Calu3 (cell line): Measurements from ENCODE around the gene VPS45. TPM values are rescaled to one million over a fixed set of nuclear protein-coding genes. Genes with fewer than 3 reads are reported as not detected.
"Not testable (repeated sequence)": the region's sequence is repeated elsewhere in the genome, so short reads cannot be mapped to it uniquely, and the experiment has no call there.

Experiments
- BruUV-seq: library from RNA; stranded (reverse); fragments of 400-500 nt; replicated peaks from 2 replicates; lab custom pipeline; 2021; lab: Mats Ljungman, UMichigan
- CTCF ChIA-PET: fragments of 300-600 bp; sonication (Branson Sonifier 250); formaldehyde crosslinking; loops from one replicate; lab custom pipeline; 2022; ENCODE audit warnings: antibody characterized with exemption; lab: Charles Lee
- DNase-seq: peaks from one replicate; pipeline ENCODE4 v3.0.0; 2022
- H3K27ac Mint-ChIP-seq: one replicate; pipeline ENCODE4 v1.8.0; 2022; ENCODE audit warnings: mixed read lengths; ENCODE audit not compliant: unreplicated experiment
- H3K27me3 Mint-ChIP-seq: one replicate; pipeline ENCODE4 v1.8.0; 2022; ENCODE audit warnings: mixed read lengths; ENCODE audit not compliant: unreplicated experiment
- H3K36me3 Mint-ChIP-seq: one replicate; pipeline ENCODE4 v1.8.0; 2022; ENCODE audit warnings: mild to moderate bottlenecking, moderate library complexity, mixed read lengths; ENCODE audit not compliant: insufficient read depth, unreplicated experiment
- H3K4me1 Mint-ChIP-seq: one replicate; pipeline ENCODE4 v1.8.0; 2022; ENCODE audit warnings: mild to moderate bottlenecking, low read depth, mixed read lengths; ENCODE audit not compliant: unreplicated experiment
- H3K4me3 Mint-ChIP-seq: one replicate; pipeline ENCODE4 v1.8.0; 2022; ENCODE audit warnings: mild to moderate bottlenecking, low read depth, moderate library complexity, mixed read lengths; ENCODE audit not compliant: unreplicated experiment
- H3K9me3 Mint-ChIP-seq: one replicate; pipeline ENCODE4 v1.8.0; 2022; ENCODE audit warnings: low read depth, mixed read lengths; ENCODE audit not compliant: unreplicated experiment
- intact Hi-C: fragments of 100-400 bp; cut with micrococcal nuclease; formaldehyde crosslinking; loops from one replicate; pipeline ENCODE4 v1.10.0; 2022; ENCODE audit not compliant: unreplicated experiment
- total RNA-seq: library from RNA; stranded (reverse); gene quantifications from 2 replicates; pipeline ENCODE4 v1.2.3, GENCODE V29; 2022
- TF ChIP-seq, protein P1 (sequence below): fragments of 200-600 bp; IDR thresholded peaks from one replicate; pipeline ENCODE4 v1.8.0; 2022; ENCODE audit warnings: antibody characterized with exemption; ENCODE audit not compliant: unreplicated experiment

VPS45 gene
- total RNA-seq, 1 experiment from 2014 or later: 37.9 TPM

DNA sequence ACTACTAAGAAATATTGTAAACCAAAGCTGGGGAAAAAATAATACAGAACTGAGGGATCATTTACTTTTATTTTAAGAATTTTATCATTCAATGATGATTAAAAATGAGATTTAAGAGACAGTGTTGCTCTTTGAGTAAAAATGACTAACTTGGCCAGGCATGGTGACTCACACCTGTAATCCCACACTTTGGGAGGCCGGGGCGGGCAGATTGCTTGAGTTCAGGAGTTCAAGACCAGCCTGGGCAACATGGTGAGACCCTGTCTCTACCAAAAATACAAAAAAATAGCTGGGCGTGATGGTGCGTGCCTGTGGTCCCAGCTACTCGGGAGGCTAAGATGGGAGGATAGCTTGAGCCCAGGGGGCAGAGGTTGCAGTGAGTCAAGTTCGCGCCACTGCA, 60.3 kb downstream of the VPS45 start:
- Mint-ChIP-seq H3K4me1 (no peaks in the 10 kb centered on the region), H3K9me3 (no peaks in the 10 kb centered on the region), H3K4me3 (no peak overlapping the region), H3K27me3 (no peaks in the 10 kb centered on the region), H3K27ac (no peak overlapping the region), H3K36me3 (no peaks in the 10 kb centered on the region)
- intact Hi-C loops: no loop called here
- no peak for DNase-seq
- no TSS peak for BruUV-seq
- CTCF ChIA-PET: interaction anchor here (0.9 kb wide), 1 partner anchor 43 kb away, joined by 3 read pairs; no protein-coding TSS in a partner anchor
- TF ChIP-seq, protein P1, sequence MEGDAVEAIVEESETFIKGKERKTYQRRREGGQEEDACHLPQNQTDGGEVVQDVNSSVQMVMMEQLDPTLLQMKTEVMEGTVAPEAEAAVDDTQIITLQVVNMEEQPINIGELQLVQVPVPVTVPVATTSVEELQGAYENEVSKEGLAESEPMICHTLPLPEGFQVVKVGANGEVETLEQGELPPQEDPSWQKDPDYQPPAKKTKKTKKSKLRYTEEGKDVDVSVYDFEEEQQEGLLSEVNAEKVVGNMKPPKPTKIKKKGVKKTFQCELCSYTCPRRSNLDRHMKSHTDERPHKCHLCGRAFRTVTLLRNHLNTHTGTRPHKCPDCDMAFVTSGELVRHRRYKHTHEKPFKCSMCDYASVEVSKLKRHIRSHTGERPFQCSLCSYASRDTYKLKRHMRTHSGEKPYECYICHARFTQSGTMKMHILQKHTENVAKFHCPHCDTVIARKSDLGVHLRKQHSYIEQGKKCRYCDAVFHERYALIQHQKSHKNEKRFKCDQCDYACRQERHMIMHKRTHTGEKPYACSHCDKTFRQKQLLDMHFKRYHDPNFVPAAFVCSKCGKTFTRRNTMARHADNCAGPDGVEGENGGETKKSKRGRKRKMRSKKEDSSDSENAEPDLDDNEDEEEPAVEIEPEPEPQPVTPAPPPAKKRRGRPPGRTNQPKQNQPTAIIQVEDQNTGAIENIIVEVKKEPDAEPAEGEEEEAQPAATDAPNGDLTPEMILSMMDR: no peak

GRCh38 chr1:150132372-150132771, 64.8 kb downstream of the VPS45 start:
- Mint-ChIP-seq H3K27ac (no peak overlapping the region), H3K4me3 (no peak overlapping the region), H3K9me3 (no peaks in the 10 kb centered on the region), H3K4me1 (no peaks in the 10 kb centered on the region), H3K27me3 (no peaks in the 10 kb centered on the region), H3K36me3 (no peaks in the 10 kb centered on the region)
- BruUV-seq: no TSS peak
- CTCF ChIA-PET: no interaction called here
- DNase-seq: no peak
- intact Hi-C loops: no loop called here
- TF ChIP-seq, protein P1: no peak

DNA sequence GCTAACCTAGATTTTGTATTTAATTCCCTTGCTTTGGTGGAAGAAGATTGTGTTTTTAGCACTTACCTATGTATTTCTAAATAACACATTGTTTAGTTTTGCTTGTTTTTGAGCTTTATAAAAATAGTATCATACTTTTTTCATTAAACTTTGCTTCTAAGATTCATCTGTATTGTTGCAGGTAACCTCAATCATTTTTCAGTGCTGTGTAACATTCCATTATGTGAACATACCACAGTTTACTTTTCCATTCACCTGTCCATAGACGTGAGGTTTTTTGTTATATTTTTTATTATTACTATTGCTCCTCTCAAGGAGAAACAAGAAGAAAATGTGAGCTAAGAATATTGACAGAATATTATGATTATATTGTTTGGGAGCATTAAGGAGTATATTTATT, 67.0 kb downstream of the VPS45 start:
- intact Hi-C loops: no loop called here
- BruUV-seq: no TSS peak
- H3K36me3 Mint-ChIP-seq: no peaks in the 10 kb centered on the region
- no peak for DNase-seq
- no peaks in the 10 kb centered on the region for H3K4me1 Mint-ChIP-seq
- CTCF ChIA-PET: no interaction called here
- no peak overlapping the region for H3K27ac Mint-ChIP-seq
- H3K27me3 Mint-ChIP-seq: no peaks in the 10 kb centered on the region
- TF ChIP-seq, protein P1: no peak
- no peaks in the 10 kb centered on the region for H3K9me3 Mint-ChIP-seq
- H3K4me3 Mint-ChIP-seq: no peak overlapping the region

- H3K4me1 Mint-ChIP-seq, H3K9me3 Mint-ChIP-seq, H3K36me3 Mint-ChIP-seq, CTCF ChIA-PET, DNase-seq, H3K27ac Mint-ChIP-seq, BruUV-seq, H3K27me3 Mint-ChIP-seq, H3K4me3 Mint-ChIP-seq, intact Hi-C loops: not testable (repeated sequence)
These were observed 67.8 kb downstream of the VPS45 start for GRCh38 chr1:150135400-150135799.

DNA sequence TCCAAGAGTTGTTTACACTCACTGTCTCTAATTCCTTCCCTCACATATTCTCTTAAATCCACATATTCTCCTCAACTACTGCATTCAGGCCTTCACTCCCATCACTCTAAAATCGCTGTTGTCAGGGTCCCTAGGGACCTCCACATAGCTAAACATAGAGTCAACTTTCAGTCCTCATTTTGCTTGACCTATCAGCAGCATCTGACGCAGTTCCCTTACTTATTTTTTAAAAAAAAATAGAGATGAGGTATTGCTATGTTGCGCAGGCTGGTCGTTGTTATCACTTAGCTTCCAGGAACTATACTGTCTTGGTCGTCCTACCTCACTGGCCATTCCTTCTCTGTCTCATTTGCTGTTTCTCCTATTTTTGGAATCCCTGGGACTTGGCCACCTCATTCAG, 70.5 kb downstream of the VPS45 start:
- DNase-seq: no peak
- CTCF ChIA-PET: no interaction called here
- no peak overlapping the region for H3K27ac Mint-ChIP-seq
- H3K36me3 Mint-ChIP-seq: no peaks in the 10 kb centered on the region
- TF ChIP-seq, protein P1: no peak
- H3K4me3 Mint-ChIP-seq: no peak overlapping the region
- intact Hi-C loops: no loop called here
- no peaks in the 10 kb centered on the region for H3K27me3 Mint-ChIP-seq
- no TSS peak for BruUV-seq
- H3K9me3 Mint-ChIP-seq: no peaks in the 10 kb centered on the region
- H3K4me1 Mint-ChIP-seq: no peaks in the 10 kb centered on the region
